B cell (primary cell): ENCODE measurements around the gene TCEAL9. TPM values are rescaled to one million over a fixed set of nuclear protein-coding genes. Genes with fewer than 3 reads are reported as not detected.

Source experiments
- ATAC-seq: fragments of 200-7000 bp; cut with Tn5 transposase; one replicate; pipeline ENCODE4 v1.10.0; 2021; ENCODE audit warnings: low read depth, mild to moderate bottlenecking, moderate number of reproducible peaks, moderate library complexity
- CTCF ChIA-PET: fragments of 350-600 bp; sonication (Branson Sonifier 250); formaldehyde crosslinking; loops from one replicate; lab custom pipeline; 2021; ENCODE audit warnings: antibody characterized with exemption, inconsistent platforms; lab: Charles Lee
- POLR2A ChIA-PET: fragments of 350-600 bp; sonication (Branson Sonifier 250); formaldehyde crosslinking; loops from one replicate; lab custom pipeline; 2021; ENCODE audit warnings: antibody characterized with exemption; lab: Charles Lee
- DNase-seq: peaks from one replicate; pipeline ENCODE4 v3.0.0; 2013
- H2AFZ ChIP-seq: 2 replicates; pipeline ENCODE4 v1.6.1; 2012; ENCODE audit warnings: mild to moderate bottlenecking, low read depth, low read length; ENCODE audit not compliant: insufficient read depth, poor library complexity, severe bottlenecking
- H3K27ac ChIP-seq, 2 donors: 1 replicate in 1 of 2; 2 replicates in 1 of 2; pipeline ENCODE4 v1.5.1; 2012 to 2013; ENCODE audit warnings: low read length in 2 of 2, mild to moderate bottlenecking in 2 of 2, moderate library complexity in 1 of 2
- H3K27me3 ChIP-seq, 4 experiments: fragments of 200-600 bp in 1 of 4; sonication (generic) in 1 of 4; replicated peaks in 1 of 4; 1 replicate in 2 of 4; 2 replicates in 2 of 4; pipeline versions ENCODE4 v1.6.1 to v1.7.0; 2013 to 2016; ENCODE audit warnings: low read length in 3 of 4, mild to moderate bottlenecking in 2 of 4, mixed read lengths in 1 of 4, moderate library complexity in 1 of 4; ENCODE audit not compliant: insufficient read depth in 4 of 4, control insufficient read depth in 3 of 4; ENCODE audit errors: control extremely low read depth in 1 of 4
- H3K36me3 ChIP-seq, 2 experiments: replicated peaks in 1 of 2; 1 replicate in 1 of 2; 2 replicates in 1 of 2; pipeline versions ENCODE4 v1.6.1 to v1.7.1; 2013; ENCODE audit warnings: low read length in 1 of 2; ENCODE audit not compliant: insufficient read depth in 2 of 2, control insufficient read depth in 1 of 2; ENCODE audit errors: control extremely low read depth in 1 of 2, extremely low read depth in 1 of 2
- H3K4me1 ChIP-seq, 2 donors: fragments of 200-600 bp in 1 of 2; sonication (generic) in 1 of 2; 1 replicate in 1 of 2; 2 replicates in 1 of 2; pipeline versions ENCODE4 v1.5.1 to v1.6.1; 2013 to 2017; ENCODE audit warnings: low read length in 2 of 2; ENCODE audit not compliant: control insufficient read depth in 2 of 2, insufficient read depth in 2 of 2
- H3K4me2 ChIP-seq: replicated peaks from 2 replicates; pipeline ENCODE3; 2012; ENCODE audit warnings: mild to moderate bottlenecking, low read depth, low read length; ENCODE audit not compliant: poor library complexity, severe bottlenecking
- H3K4me3 ChIP-seq, 5 experiments: fragments of 200-600 bp in 1 of 5; sonication (generic) in 1 of 5; 1 replicate in 3 of 5; 2 replicates in 2 of 5; pipeline versions ENCODE4 v1.5.1 to v1.7.0; 2011 to 2016; ENCODE audit warnings: low read length in 4 of 5, mild to moderate bottlenecking in 4 of 5, low read depth in 2 of 5, control low read depth in 1 of 5, moderate library complexity in 1 of 5; ENCODE audit not compliant: insufficient read depth in 1 of 5; ENCODE audit errors: control extremely low read depth in 1 of 5, extremely low read depth in 1 of 5
- H3K79me2 ChIP-seq: fragments of 200-600 bp; sonication (generic); one replicate; pipeline ENCODE4 v1.6.0; 2016; ENCODE audit warnings: low read length; ENCODE audit not compliant: control insufficient read depth, insufficient read depth
- H3K9ac ChIP-seq: fragments of 200-600 bp; sonication (generic); 2 replicates; pipeline ENCODE4 v1.6.1; 2017; ENCODE audit warnings: mild to moderate bottlenecking, low read length, moderate library complexity
- H3K9me3 ChIP-seq, 3 donors: one replicate each; pipeline versions ENCODE4 v1.6.1 to v1.7.1; 2013; ENCODE audit warnings: low read length in 2 of 3; ENCODE audit not compliant: control insufficient read depth in 2 of 3, insufficient read depth in 1 of 3; ENCODE audit errors: control extremely low read depth in 1 of 3
- H4K20me1 ChIP-seq: 2 replicates; pipeline ENCODE4 v1.6.0; 2012; ENCODE audit warnings: mild to moderate bottlenecking, low read length; ENCODE audit not compliant: insufficient read depth, control insufficient read depth, poor library complexity, severe bottlenecking
- H3K27ac Mint-ChIP-seq: one replicate; pipeline ENCODE4 v1.8.0; 2021; ENCODE audit warnings: mixed read lengths
- H3K27me3 Mint-ChIP-seq: one replicate; pipeline ENCODE4 v1.8.0; 2021; ENCODE audit warnings: mixed read lengths
- H3K4me1 Mint-ChIP-seq: one replicate; pipeline ENCODE4 v1.8.0; 2021; ENCODE audit warnings: mixed read lengths
- H3K4me3 Mint-ChIP-seq: one replicate; pipeline ENCODE4 v1.8.0; 2021; ENCODE audit warnings: mixed read lengths
- H3K9me3 Mint-ChIP-seq: one replicate; pipeline ENCODE4 v1.8.0; 2022; ENCODE audit warnings: mixed read lengths; ENCODE audit not compliant: insufficient read depth
- EZH2 ChIP-seq: IDR thresholded peaks from 2 replicates; pipeline ENCODE4 v1.6.1; 2012; ENCODE audit warnings: borderline replicate concordance, low read depth, mild to moderate bottlenecking, moderate library complexity, low read length; ENCODE audit not compliant: insufficient read depth, poor library complexity, severe bottlenecking
- WGBS: methylation state at CpG from one replicate; pipeline ENCODE4 v1.1.5; 2013; ENCODE audit warnings: missing lambda C conversion rate; ENCODE audit not compliant: insufficient coverage; 5-methylcytosine and 5-hydroxymethylcytosine counted together
- intact Hi-C: fragments of 100-400 bp; cut with micrococcal nuclease; formaldehyde crosslinking; loops from one replicate; pipeline ENCODE4 v1.10.0; 2022
- polyA plus RNA-seq: library from polyadenylated mRNA; depleted of rRNA; stranded (reverse); fragments of >200 nt; gene quantifications from 2 replicates; pipeline ENCODE4 v1.2.3, GENCODE V29; 2012
- total RNA-seq, 2 donors: library from RNA; stranded (reverse); fragments of 120-200 nt in 1 of 2; gene quantifications; 1 replicate in 1 of 2; 2 replicates in 1 of 2; pipeline versions ENCODE4 v1.2.3 to v1.2.4, GENCODE V29; 2013 to 2022
- TF ChIP-seq, protein P1 (sequence below): fragments of 200-600 bp; IDR thresholded peaks from one replicate; pipeline ENCODE4 v1.8.0; 2022; ENCODE audit warnings: antibody characterized with exemption, mild to moderate bottlenecking

Gene TCEAL9
- total and polyA plus RNA-seq, 2 donors (not counting 1 experiment from before 2014, with no cell fraction given) = 0.34 to 0.42 TPM

DNA sequence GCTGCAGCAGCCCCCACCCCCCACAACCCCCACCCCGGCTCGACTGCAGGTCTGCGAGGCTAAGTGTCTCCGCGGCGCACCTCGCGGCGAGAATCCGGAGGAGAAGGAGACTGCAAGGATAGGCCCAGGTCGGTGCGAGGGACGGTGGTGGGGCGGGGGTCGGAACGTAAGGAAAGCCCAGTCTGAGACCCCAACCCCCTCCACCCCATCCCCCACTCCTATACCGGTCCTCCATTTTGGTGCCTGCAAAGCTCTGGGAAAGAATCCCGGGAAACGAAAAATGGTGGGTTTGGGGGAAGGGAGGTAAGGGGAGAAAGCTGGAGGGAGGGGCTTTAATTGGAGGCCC lies 20.6 kb downstream of the TCEAL9 start:
- Histone ChIP-seq H2AFZ (no peak overlapping the region), H3K27ac (no peak overlapping the region), H3K79me2 (no peaks in the 10 kb centered on the region), H3K27me3 (peaks cover 0 to 6% (median 0%) of the 10 kb centered on the region in 4 experiments), H3K4me2 (peak overlapping the region; percentile 58), H4K20me1 (no peaks in the 10 kb centered on the region), H3K36me3 (no peaks in the 10 kb centered on the region), H3K9me3 (no peaks in the 10 kb centered on the region), H3K4me1 (peaks cover 0 to 6% of the 10 kb centered on the region in 2 donors), H3K4me3 (peak overlapping the region in 2 of 5 experiments; percentile 17 to 19), H3K9ac (no peak overlapping the region)
- H3K4me3 Mint-ChIP-seq = peak overlapping the region; percentile 75
- ATAC-seq (no peak), DNase-seq (no peak)
- POLR2A ChIA-PET = no interaction called here
- intact Hi-C loops = no loop called here
- no CpG with 5 or more reads among the region's 19 CpGs for WGBS
- CTCF ChIA-PET = no interaction called here
- H3K4me1 Mint-ChIP-seq = peaks cover 7% of the 10 kb centered on the region
- H3K27ac Mint-ChIP-seq = no peak overlapping the region
- TF ChIP-seq, protein P1, sequence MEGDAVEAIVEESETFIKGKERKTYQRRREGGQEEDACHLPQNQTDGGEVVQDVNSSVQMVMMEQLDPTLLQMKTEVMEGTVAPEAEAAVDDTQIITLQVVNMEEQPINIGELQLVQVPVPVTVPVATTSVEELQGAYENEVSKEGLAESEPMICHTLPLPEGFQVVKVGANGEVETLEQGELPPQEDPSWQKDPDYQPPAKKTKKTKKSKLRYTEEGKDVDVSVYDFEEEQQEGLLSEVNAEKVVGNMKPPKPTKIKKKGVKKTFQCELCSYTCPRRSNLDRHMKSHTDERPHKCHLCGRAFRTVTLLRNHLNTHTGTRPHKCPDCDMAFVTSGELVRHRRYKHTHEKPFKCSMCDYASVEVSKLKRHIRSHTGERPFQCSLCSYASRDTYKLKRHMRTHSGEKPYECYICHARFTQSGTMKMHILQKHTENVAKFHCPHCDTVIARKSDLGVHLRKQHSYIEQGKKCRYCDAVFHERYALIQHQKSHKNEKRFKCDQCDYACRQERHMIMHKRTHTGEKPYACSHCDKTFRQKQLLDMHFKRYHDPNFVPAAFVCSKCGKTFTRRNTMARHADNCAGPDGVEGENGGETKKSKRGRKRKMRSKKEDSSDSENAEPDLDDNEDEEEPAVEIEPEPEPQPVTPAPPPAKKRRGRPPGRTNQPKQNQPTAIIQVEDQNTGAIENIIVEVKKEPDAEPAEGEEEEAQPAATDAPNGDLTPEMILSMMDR = no peak
- no peak for TF ChIP-seq EZH2
- H3K27me3 Mint-ChIP-seq = peaks cover 18% of the 10 kb centered on the region
- H3K9me3 Mint-ChIP-seq = no peaks in the 10 kb centered on the region

DNA sequence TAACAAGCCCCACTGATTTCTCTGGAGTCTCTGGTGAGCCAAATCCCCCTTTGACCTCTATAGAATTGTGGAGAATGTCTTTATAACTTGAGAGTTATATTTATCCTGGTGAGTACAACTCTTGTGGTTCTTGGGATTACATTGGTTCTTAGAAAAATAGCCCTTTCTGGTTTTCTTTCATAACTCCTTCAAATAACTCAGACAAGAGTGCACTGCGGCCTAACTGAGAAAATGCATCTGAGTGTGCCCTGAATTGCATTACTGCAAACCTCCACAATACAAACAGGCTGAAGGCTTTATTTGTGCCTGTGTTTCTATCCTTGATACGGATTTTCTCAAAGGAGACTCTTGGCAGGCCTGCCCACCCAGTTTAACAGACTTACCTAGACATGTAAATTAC lies 22.7 kb downstream of the TCEAL9 start:
- Histone ChIP-seq H4K20me1 (no peaks in the 10 kb centered on the region), H3K36me3 (no peaks in the 10 kb centered on the region), H3K79me2 (no peaks in the 10 kb centered on the region), H3K9me3 (no peaks in the 10 kb centered on the region), H3K4me2 (no peak overlapping the region), H3K27me3 (peaks cover 0 to 6% (median 0%) of the 10 kb centered on the region in 4 experiments), H3K27ac (no peak overlapping the region), H3K4me1 (peaks cover 0 to 6% of the 10 kb centered on the region in 2 donors), H2AFZ (no peak overlapping the region), H3K9ac (no peak overlapping the region), H3K4me3 (no peak overlapping the region)
- Mint-ChIP-seq H3K4me1 (peaks cover 7% of the 10 kb centered on the region), H3K27me3 (peaks cover 18% of the 10 kb centered on the region), H3K4me3 (no peak overlapping the region), H3K27ac (no peak overlapping the region), H3K9me3 (no peaks in the 10 kb centered on the region)
- TF ChIP-seq, protein P1 = no peak
- TF ChIP-seq EZH2 = no peak
- WGBS = no CpG with 5 or more reads among the region's 2 CpGs
- POLR2A ChIA-PET = no interaction called here
- CTCF ChIA-PET = no interaction called here
- intact Hi-C loops = no loop called here
- ATAC-seq (no peak), DNase-seq (no peak)
